Kidney capillary endothelial cell (primary cell): Measurements from ENCODE around the gene DBI.
"Not testable (repeated sequence)": the region's sequence is repeated elsewhere in the genome, so short reads cannot be mapped to it uniquely, and the experiment has no call there.

Experiments used
- DNase-seq: peaks from one replicate; pipeline ENCODE4 v3.0.0-alpha.2; 2018; ENCODE audit warnings: low spot score

DBI gene

GRCh38 chr2:119365436-119365835, 1.3 kb upstream of the DBI start:
- DNase-seq, result no peak

- DNase-seq, result peak; percentile 16
Measured at GRCh38 chr2:119366161-119366648, 572 bp upstream of the DBI start.

GRCh38 chr2:119367472-119368099, 809 bp downstream of the DBI start:
- DNase-seq, result peak; percentile 17

- DNase-seq, result no peak
Measured at GRCh38 chr2:119369845-119370244, 3.1 kb downstream of the DBI start.

- no peak for DNase-seq
Measured at GRCh38 chr2:119371111-119371510, 4.3 kb downstream of the DBI start.

GRCh38 chr2:119372778-119373568, 6.2 kb downstream of the DBI start:
- DNase-seq, result no peak

GRCh38 chr2:119373907-119374745, 7.3 kb downstream of the DBI start:
- not testable (repeated sequence) for DNase-seq

DNA sequence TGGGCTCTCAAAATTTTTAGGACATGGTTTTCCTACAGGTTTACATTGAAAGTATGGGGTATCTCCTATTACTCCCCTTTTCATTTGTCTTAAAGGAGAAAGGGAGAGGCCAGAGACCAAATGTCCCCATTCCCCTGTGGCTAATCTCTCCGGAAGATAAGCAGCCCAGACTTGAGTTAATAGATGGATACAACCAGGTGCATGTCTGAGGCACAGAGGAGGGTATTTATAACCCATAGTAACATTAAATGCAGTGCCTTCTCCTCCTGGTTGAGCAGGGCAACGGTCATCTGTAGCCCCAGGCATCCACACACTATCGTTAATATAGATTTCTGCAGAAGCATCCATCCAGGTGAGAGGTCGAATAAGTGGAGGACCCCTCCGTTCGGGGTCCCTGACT, 9.6 kb downstream of the DBI start:
- not testable (repeated sequence) for DNase-seq

DNA sequence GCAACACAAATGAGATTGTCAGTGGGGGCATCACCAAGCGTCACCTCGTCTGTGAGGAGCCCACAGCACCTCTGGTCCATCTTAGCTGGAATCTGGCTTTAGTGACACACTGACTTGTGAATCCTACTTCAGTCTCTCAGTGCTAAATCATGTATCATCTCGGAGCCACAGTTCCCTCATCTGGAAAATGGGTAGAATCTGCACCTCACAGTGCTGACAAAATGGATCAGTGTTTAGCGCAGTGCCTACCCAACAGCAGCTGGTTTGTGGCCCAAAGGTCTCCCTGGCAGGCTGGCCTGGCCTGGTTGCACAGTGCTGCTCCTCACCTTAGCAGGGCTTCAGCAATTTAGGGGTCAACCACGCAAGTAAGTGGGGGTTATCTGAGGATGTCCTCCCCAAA, 10.0 kb downstream of the DBI start:
- no peak for DNase-seq

- no peak for DNase-seq
Measured at GRCh38 chr2:119377294-119377992, 10.7 kb downstream of the DBI start.

DNA sequence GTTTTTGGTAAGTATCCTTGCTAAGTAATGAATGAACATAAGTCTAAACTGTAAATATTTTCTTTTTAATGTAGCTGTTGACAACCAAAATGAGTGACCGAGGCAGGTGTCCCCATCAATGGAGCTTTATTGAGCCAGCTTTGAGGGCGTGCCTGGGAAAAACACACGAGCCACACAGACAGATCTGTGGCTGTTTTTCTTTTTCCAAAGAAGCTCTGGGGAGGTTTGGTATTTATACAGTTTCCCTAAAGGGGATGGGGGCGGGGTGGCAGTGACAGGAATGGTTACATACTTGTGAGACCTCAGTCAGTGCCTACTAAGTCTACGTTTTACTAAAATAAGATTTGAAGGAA, 11.2 kb downstream of the DBI start:
- no peak for DNase-seq

GRCh38 chr2:119378566-119378965, 11.8 kb downstream of the DBI start:
- no peak for DNase-seq

- DNase-seq, result no peak
Measured at GRCh38 chr2:119383410-119384140, 16.8 kb downstream of the DBI start.

GRCh38 chr2:119384971-119385370, 18.2 kb downstream of the DBI start:
- DNase-seq, result no peak

- DNase-seq, result no peak
Measured at GRCh38 chr2:119385466-119385865, 18.7 kb downstream of the DBI start.

GRCh38 chr2:119387381-119388129, 20.8 kb downstream of the DBI start:
- DNase-seq, result no peak

DNA sequence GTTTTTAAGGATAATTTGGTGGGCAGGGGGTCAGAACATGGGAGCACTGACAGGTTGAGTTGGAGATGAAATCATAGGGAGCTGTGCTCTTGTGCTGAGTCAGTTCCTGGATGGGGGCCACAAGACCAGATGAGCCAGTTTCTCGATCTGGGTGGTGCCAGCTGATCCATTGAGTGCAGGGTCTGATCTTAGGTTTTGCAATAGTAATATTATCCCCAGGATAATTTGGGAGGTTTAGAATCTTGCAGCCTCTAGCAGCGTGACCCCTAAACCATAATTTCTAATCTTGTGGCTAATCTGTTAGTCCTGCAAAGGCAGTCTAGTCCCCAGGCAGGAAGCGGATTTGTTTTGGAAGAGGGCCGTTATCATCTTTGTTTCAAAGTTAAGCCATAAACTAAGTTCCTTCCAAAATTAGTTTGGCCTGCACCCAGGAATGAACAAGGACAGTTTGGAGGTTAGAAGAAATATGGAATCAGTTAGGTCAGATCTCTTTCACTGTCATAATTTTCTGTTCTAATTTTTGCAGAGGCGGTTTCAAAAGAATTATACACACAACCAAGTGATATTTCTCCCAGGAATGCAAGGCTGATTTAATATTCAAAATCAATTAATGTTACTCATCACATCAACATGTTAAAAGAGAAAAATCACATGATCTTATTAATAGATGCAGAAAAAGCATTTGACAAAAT, 23.0 kb downstream of the DBI start:
- no peak for DNase-seq

- no peak for DNase-seq
Measured at GRCh38 chr2:119393971-119394748, 27.4 kb downstream of the DBI start.

- DNase-seq, result no peak
Measured at GRCh38 chr2:119397196-119397595, 30.4 kb downstream of the DBI start.
